Measurements from ENCODE around the gene KCNAB1.

Gene KCNAB1

DNA sequence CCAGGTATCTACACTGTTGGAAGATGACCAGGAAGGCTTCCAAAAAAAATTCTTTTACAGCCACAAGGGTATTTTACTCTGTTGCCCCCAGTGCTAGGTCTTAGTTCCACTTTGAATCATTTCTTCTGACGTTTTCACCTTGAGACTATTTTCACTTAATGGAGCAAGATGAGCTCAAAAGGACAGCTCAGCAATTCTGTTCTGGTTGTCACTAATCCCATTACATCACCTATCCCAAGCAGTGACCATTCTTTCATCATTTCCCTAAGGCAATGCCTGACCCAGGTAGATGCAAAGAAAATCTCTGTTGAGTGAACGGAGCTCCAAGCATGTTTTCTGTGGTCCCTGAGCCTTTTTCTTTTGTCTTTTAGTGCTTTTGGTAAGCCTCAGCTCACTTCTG is 210.0 kb downstream of the KCNAB1 start:
- no peak for FAIRE-seq

GRCh38 chr3:156332304-156332703 is 211.9 kb downstream of the KCNAB1 start:
- FAIRE-seq: no peak

GRCh38 chr3:156334841-156335545 is 214.6 kb downstream of the KCNAB1 start:
- no peak for FAIRE-seq

GRCh38 chr3:156339491-156339890 is 219.1 kb downstream of the KCNAB1 start:
- no peak for FAIRE-seq

DNA sequence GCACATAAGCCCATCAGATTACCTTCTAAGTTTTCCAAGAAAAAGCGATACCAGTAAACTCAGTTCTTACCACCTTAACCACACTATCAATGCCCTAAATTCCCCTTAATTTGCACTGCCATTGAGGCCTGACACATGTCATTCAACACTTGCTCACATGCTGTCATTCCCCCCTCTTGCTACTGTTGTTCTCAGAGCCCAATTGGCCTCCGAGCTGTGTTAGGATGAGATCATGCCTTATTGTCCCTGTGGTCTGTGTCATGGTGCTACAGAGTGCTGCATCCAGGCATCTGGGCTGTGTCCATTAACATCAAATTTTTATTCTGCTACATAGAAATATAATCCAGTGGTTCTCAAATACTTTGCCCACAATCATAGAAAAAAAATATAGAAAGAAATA is 221.0 kb downstream of the KCNAB1 start:
- no peak for FAIRE-seq

- no peak for FAIRE-seq
These were observed 221.5 kb downstream of the KCNAB1 start for GRCh38 chr3:156341831-156342416.

DNA sequence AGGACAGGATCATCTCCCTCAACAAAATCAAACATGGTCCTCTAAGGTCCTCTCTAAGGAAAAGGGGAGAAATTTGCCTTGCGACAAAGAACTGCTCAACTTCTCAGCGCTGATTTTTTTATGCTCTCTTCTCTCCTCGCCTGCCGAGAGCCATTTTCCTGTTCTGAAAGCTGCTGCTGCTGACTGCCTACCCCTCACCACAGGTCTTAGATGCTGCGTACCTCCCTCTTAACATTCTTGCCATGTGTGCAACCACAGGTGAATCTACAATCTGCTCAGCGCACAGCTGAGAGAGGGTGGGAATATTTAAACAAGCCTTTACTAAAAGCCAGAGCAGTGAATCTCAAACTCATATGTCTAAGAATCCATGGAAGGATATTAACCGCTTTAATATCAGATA is 223.8 kb downstream of the KCNAB1 start:
- no peak for FAIRE-seq

DNA sequence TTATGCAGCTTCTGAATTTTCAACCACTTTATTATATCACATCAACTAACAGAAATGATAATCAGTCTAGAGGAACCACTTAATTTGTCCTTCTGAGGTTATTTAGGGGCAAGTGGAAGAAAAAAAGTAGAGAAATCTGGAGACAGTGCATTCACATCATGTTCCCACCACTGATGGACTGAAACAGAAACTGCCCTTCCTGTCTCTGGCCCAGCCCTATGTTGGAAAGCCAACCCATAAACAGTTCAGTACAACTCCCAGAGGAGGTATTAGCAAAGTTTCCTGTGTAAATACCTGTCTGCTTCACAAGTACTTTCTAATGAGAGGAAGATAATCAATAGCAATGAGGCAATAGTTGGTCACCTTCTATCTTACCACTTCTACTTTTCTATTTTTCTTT is 228.7 kb downstream of the KCNAB1 start:
- no peak for FAIRE-seq

GRCh38 chr3:156349978-156350377 is 229.6 kb downstream of the KCNAB1 start:
- no peak for FAIRE-seq

DNA sequence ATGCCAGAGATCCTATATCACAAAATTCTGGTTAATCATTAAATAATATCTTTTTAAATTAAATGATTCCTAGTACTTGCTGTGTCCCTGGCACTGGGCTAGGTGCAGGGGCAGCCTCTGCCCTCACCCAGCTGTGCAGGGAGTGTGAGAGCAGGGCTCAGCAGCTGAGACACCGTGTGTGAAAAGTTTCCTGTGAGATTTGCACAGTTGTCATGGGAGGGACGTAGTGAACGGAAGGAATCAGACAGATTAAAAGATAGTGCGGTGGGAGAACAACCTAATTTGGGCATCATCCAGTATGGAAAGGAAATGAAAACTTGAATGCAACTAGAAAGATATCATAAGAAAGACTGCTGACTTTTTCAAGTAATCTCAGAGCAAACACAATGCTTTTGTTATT is 230.4 kb downstream of the KCNAB1 start:
- no peak for FAIRE-seq

- FAIRE-seq: no peak
These were observed 231.4 kb downstream of the KCNAB1 start for GRCh38 chr3:156351783-156352182.

DNA sequence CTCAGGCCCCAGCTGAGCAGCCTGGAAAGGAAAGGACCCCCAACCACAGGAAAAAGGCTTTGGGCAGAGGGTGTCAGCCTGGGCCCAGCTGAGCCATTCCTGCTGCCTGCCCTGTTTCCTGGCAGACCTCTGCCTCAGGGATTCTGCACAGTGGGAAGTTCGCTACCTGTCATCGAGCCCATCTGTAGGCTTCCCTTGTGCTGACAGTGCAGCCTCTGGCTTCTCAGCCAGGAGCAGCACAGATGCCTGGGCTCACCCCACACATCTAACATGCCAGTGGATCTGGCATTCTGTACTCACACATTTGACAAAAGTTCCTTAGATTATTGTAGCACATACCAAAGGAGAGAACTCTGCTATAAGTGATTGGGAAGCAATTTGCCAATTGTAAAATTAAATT is 232.3 kb downstream of the KCNAB1 start:
- no peak for FAIRE-seq

- FAIRE-seq: no peak
These were observed 233.2 kb downstream of the KCNAB1 start for GRCh38 chr3:156353563-156353962.

DNA sequence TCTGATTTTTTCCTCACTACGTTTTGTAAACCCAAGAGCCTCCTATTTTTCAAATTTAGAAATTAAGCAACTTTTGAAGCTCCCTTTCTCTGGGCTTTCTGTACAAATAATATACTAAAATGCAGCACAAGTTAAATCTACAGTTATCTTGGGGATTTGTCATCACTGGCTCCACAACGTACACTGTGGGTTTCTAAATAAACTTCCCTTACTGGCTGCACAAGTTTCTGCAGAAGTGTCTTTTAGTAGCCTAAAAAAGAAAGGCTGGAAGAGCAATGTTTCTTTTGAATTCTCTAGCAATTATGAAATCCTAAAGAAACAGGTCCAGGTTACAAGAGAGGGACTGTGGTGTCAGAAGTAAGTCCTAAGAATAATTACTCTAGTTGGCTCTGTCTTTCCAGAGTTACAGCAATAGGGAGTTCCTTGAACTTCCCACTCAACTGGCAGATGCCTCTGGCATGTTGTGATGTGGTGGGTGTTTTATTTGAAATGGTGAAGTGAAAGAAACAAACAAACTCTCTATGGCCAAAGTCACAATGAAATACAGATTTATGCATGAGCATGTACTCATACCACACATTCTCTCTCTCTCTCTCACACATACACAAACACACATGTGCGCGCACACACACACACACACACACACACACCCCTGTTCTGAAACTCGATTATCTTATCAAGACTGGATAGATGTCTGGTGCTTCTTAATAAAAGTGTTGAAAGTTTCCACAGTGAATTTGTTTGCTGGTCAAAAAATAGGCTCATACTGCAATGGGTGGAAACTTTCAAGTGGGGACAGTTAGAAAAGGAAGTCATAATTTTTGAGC is 236.4 kb downstream of the KCNAB1 start:
- no peak for FAIRE-seq

GRCh38 chr3:156358232-156358631 is 237.9 kb downstream of the KCNAB1 start:
- FAIRE-seq: no peak

DNA sequence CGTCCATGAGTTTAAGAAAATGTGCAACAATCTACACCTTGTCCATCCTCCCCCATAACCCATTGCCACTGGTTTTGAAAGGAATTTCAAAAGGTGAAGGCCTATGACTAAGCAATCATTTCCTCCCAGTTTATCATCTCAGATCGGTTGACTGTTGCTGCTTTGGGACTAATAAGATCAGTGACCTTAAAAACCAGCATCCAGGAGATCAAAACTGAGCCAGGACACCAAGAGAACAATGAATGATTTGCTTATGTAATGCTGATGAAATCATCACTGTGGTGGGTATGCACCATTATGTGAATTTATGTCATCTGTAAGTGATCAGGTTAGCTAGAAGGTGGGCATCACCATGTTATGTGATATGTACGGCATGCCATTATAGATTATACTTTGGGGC is 239.0 kb downstream of the KCNAB1 start:
- FAIRE-seq: no peak

DNA sequence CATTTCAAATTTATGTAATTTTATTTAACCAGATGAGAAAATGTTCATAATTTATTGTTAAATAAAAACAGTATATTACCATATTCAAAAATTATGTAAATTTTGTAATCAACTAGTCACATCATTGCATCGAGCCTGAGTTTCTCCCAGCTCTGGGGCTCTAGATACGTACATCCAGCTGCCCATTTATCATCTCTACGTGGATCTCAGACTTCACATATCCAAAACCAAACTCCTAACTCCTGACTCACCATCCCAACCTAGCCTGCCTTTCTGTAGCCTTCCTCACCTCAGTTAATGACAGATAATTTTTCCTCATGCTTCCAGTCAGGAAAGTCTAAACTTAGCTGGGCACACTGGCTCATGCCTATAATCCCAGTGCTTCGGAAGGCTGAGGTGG is 239.7 kb downstream of the KCNAB1 start:
- no peak for FAIRE-seq

- FAIRE-seq: no peak
These were observed 240.6 kb downstream of the KCNAB1 start for GRCh38 chr3:156360963-156361362.

GRCh38 chr3:156366559-156366958 is 246.2 kb downstream of the KCNAB1 start:
- FAIRE-seq: no peak

GRCh38 chr3:156368189-156368588 is 247.8 kb downstream of the KCNAB1 start:
- FAIRE-seq: no peak

DNA sequence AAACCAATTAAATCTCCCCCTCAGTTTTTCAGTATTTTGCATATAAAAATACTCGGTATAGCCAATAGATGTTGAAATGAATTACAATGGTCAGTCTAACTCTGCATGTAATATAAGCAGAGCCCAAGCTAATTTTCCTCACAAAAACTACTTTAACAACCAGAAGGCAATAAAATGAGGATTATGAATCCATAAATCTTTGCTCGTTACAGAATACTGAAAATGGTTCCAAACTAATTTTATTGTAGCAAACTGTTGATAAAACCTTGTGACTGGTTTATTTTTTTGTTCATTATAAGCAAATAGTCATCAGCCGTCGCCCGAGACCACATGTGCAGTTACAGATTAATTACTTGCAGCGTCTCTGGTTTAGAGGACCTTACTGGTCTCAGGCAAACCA is 251.3 kb downstream of the KCNAB1 start:
- no peak for FAIRE-seq

DNA sequence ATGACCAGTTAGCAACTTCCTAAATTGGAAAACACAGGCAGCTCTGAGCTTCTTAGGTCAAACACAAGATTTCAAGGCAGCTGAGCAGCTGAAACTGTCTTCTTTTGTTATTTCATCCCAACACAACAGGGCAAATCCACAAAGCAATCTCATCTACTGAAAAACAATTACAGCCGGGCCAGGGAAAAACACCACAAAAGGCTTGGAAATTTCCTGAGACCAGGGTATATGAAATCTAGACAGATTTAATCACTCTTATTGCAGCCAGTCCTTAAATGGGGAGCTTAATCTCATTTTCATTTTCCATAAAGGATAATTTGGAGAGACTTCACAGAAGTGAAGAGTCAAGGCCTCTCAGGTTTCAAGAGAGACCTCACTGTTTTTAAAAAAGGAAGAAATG is 252.7 kb downstream of the KCNAB1 start:
- no peak for FAIRE-seq

GRCh38 chr3:156373654-156374053 is 253.3 kb downstream of the KCNAB1 start:
- FAIRE-seq: no peak

- no peak for FAIRE-seq
These were observed 255.8 kb downstream of the KCNAB1 start for GRCh38 chr3:156376199-156376598.
